B cell (primary cell): ENCODE data around the gene MCTP1.

Experiments used
- CTCF ChIP-seq: fragments of 200-600 bp; IDR thresholded peaks from one replicate; pipeline ENCODE4 v1.8.0; 2022; ENCODE audit warnings: antibody characterized with exemption, mild to moderate bottlenecking
- EZH2 ChIP-seq: IDR thresholded peaks from 2 replicates; pipeline ENCODE4 v1.6.1; 2012; ENCODE audit warnings: borderline replicate concordance, low read depth, mild to moderate bottlenecking, moderate library complexity, low read length; ENCODE audit not compliant: insufficient read depth, poor library complexity, severe bottlenecking

DNA sequence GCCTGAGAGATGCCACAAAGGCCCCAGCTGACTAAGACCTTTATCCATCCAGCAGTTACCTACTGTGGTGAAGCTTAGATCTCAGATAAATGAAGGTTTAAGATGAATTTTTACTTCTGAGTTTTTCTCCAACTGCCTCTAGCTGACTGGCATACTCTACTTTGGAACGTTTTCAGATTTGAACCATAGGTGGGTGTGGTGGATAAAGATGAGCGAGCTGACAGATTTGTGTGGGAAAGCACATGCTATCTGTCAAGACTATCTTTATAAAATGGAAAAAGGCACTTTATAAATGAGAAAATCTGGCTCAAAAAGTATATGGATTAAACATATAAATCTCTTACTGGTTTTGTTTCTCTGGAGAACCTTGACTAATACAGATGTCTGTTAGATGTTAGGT lies 160.8 kb downstream of the MCTP1 start:
- no peak for TF ChIP-seq CTCF
- no peak for TF ChIP-seq EZH2
